Endothelial cell (in vitro differentiated cells): ENCODE measurements around the gene TMEM184A. TPM values are rescaled to one million over a fixed set of nuclear protein-coding genes. Genes with fewer than 3 reads are reported as not detected.

Source experiments
- DNase-seq: peaks from one replicate; pipeline ENCODE4 v3.0.0; 2021; ENCODE audit warnings: low spot score
- H3K27ac Mint-ChIP-seq: one replicate; pipeline ENCODE4 v1.8.0; 2021; ENCODE audit warnings: mixed read lengths, inconsistent platforms; ENCODE audit not compliant: unreplicated experiment
- H3K27me3 Mint-ChIP-seq: one replicate; pipeline ENCODE4 v1.8.0; 2021; ENCODE audit warnings: mild to moderate bottlenecking, moderate library complexity, mixed read lengths, inconsistent platforms; ENCODE audit not compliant: unreplicated experiment
- H3K36me3 Mint-ChIP-seq: one replicate; pipeline ENCODE4 v1.8.0; 2021; ENCODE audit warnings: mild to moderate bottlenecking, low read depth, mixed read lengths, inconsistent platforms; ENCODE audit not compliant: unreplicated experiment
- H3K4me1 Mint-ChIP-seq: one replicate; pipeline ENCODE4 v1.8.0; 2021; ENCODE audit warnings: mild to moderate bottlenecking, mixed read lengths, inconsistent platforms; ENCODE audit not compliant: unreplicated experiment
- H3K4me3 Mint-ChIP-seq: one replicate; pipeline ENCODE4 v1.8.0; 2021; ENCODE audit warnings: mild to moderate bottlenecking, mixed read lengths, inconsistent platforms; ENCODE audit not compliant: unreplicated experiment
- H3K9me3 Mint-ChIP-seq: one replicate; pipeline ENCODE4 v1.8.0; 2021; ENCODE audit warnings: mixed read lengths, inconsistent platforms; ENCODE audit not compliant: unreplicated experiment
- CTCF ChIP-seq: fragments of 200-600 bp; sonication (generic); IDR thresholded peaks from one replicate; pipeline ENCODE4 v1.5.0; 2021; ENCODE audit warnings: antibody characterized with exemption; ENCODE audit not compliant: unreplicated experiment
- total RNA-seq: library from RNA; stranded (reverse); fragmentation: NEBNext Ultra II Directional; extraction: Animal tissue kit (Norgen Biotek cat#: 25700); gene quantifications from one replicate; pipeline ENCODE4 v1.2.1, GENCODE V29; 2021; ENCODE audit not compliant: unreplicated experiment

TMEM184A gene
- total RNA-seq, 1 donor from 2014 or later = 0.21 TPM

GRCh38 chr7:1544896-1545416 lies 11.0 kb downstream of the TMEM184A start:
- Mint-ChIP-seq H3K9me3 (no peaks in the 10 kb centered on the region), H3K4me3 (no peak overlapping the region), H3K27me3 (peaks cover 1% of the 10 kb centered on the region), H3K27ac (no peak overlapping the region), H3K36me3 (no peaks in the 10 kb centered on the region), H3K4me1 (no peaks in the 10 kb centered on the region)
- no peak for DNase-seq
- TF ChIP-seq CTCF = no peak

DNA sequence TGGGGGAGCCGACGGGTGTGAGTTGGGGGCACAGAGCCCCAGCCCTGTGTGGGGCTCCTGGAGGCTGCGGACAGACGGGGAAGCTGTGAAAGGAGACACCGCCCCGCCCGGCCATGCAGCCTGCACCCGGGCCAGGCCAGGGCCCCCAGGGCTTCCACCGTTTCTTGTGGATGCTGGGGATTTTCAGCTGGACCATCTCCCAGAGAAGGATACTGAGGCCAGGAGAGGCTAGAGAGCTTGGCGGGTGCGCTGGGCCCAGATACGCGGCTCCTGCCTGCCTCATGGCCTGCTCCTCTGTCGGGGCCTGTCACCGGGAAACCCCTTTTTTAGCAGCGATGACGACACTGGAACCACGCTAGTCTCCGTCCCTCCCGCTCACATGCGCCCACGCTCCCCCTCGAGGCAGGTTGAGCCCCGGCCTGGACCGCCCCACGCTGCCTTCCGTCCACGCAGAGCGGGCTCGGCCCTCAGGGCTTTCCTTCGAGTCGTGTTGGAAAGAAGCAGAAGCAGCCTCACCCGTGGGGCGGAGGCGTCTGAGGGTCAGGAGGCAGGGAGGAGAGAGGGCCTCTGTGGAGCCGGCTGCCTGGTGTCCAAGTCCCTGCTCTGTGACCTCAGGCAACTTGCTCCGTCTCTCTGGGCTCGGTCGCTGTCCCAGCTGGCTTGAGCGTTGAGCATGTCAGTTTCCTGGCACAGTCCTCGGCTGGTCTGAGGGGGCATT lies 11.7 kb downstream of the TMEM184A start:
- Mint-ChIP-seq H3K36me3 (no peaks in the 10 kb centered on the region), H3K4me1 (no peaks in the 10 kb centered on the region), H3K4me3 (no peak overlapping the region), H3K9me3 (no peaks in the 10 kb centered on the region), H3K27me3 (peaks cover 1% of the 10 kb centered on the region), H3K27ac (no peak overlapping the region)
- no peak for TF ChIP-seq CTCF
- DNase-seq = no peak

- no peak for DNase-seq
- H3K36me3 Mint-ChIP-seq = no peaks in the 10 kb centered on the region
- no peak overlapping the region for H3K27ac Mint-ChIP-seq
- no peak overlapping the region for H3K4me3 Mint-ChIP-seq
- no peaks in the 10 kb centered on the region for H3K4me1 Mint-ChIP-seq
- TF ChIP-seq CTCF = no peak
- H3K9me3 Mint-ChIP-seq = no peaks in the 10 kb centered on the region
- peaks cover 1% of the 10 kb centered on the region for H3K27me3 Mint-ChIP-seq
These were observed 12.2 kb downstream of the TMEM184A start for GRCh38 chr7:1543826-1544177.

- H3K27me3 Mint-ChIP-seq = peaks cover 1% of the 10 kb centered on the region
- no peak overlapping the region for H3K27ac Mint-ChIP-seq
- H3K36me3 Mint-ChIP-seq = no peaks in the 10 kb centered on the region
- no peaks in the 10 kb centered on the region for H3K4me1 Mint-ChIP-seq
- H3K9me3 Mint-ChIP-seq = no peaks in the 10 kb centered on the region
- no peak overlapping the region for H3K4me3 Mint-ChIP-seq
- DNase-seq = no peak
- TF ChIP-seq CTCF = no peak
These were observed 12.9 kb downstream of the TMEM184A start for GRCh38 chr7:1542841-1543747.
